HG03432 (cell line): ENCODE data around the gene TMEM248.
"Not testable (repeated sequence)": the region's sequence is repeated elsewhere in the genome, so short reads cannot be mapped to it uniquely, and the experiment has no call there.

Source experiments
- ATAC-seq: cut with Tn5 transposase; IDR thresholded peaks from one replicate; pipeline ENCODE4 v1.9.1; 2021; ENCODE audit warnings: mild to moderate bottlenecking, moderate library complexity; ENCODE audit not compliant: unreplicated experiment

The TMEM248 gene

GRCh38 chr7:66920769-66921395 lies at the start of gene TMEM248:
Gene TMEM248 (plus strand): TSS chr7:66921225. CDS start chr7:66941866, 20,641 bp downstream.
- ATAC-seq, result peak; percentile 91

- ATAC-seq, result no peak
These were observed 47.5 kb upstream of the TMEM248 start for GRCh38 chr7:66873476-66873875.

GRCh38 chr7:66877577-66878300 lies 43.3 kb upstream of the TMEM248 start:
- peak; percentile 98 for ATAC-seq

GRCh38 chr7:66878301-66878685 lies 42.7 kb upstream of the TMEM248 start:
- not testable (repeated sequence) for ATAC-seq

- ATAC-seq, result no peak
These were observed 41.0 kb upstream of the TMEM248 start for GRCh38 chr7:66880053-66880452.

GRCh38 chr7:66880577-66880976 lies 40.4 kb upstream of the TMEM248 start:
- ATAC-seq, result not testable (repeated sequence)

- ATAC-seq, result no peak
These were observed 37.3 kb upstream of the TMEM248 start for GRCh38 chr7:66883716-66884115.

GRCh38 chr7:66884556-66884955 lies 36.5 kb upstream of the TMEM248 start:
- ATAC-seq, result not testable (repeated sequence)

- peak; percentile 89 for ATAC-seq
These were observed 34.9 kb upstream of the TMEM248 start for GRCh38 chr7:66886152-66886551.

GRCh38 chr7:66888223-66888622 lies 32.8 kb upstream of the TMEM248 start:
- ATAC-seq, result not testable (repeated sequence)

- ATAC-seq, result no peak
These were observed 26.5 kb upstream of the TMEM248 start for GRCh38 chr7:66894463-66895080.

- ATAC-seq, result no peak
These were observed 24.6 kb upstream of the TMEM248 start for GRCh38 chr7:66896441-66896840.

GRCh38 chr7:66899552-66900280 lies 21.3 kb upstream of the TMEM248 start:
- ATAC-seq, result no peak

- no peak for ATAC-seq
These were observed 18.8 kb upstream of the TMEM248 start for GRCh38 chr7:66901941-66902843.

GRCh38 chr7:66902844-66903180 lies 18.2 kb upstream of the TMEM248 start:
- no peak for ATAC-seq

- no peak for ATAC-seq
These were observed 17.5 kb upstream of the TMEM248 start for GRCh38 chr7:66903360-66904062.

- no peak for ATAC-seq
These were observed 16.9 kb upstream of the TMEM248 start for GRCh38 chr7:66904063-66904593.

GRCh38 chr7:66905278-66905677 lies 15.7 kb upstream of the TMEM248 start:
- ATAC-seq, result no peak

- no peak for ATAC-seq
These were observed 15.3 kb upstream of the TMEM248 start for GRCh38 chr7:66905689-66906088.

- ATAC-seq, result no peak
These were observed 13.3 kb upstream of the TMEM248 start for GRCh38 chr7:66907731-66908130.
